22Rv1 (cell line): Measurements from ENCODE around the gene PTPRA.

Experiments
- H3K27ac ChIP-seq: fragments of 450-650 bp; 2 replicates; pipeline ENCODE4 v1.5.1; 2017
- ZFX ChIP-seq: fragments of 450-650 bp; IDR thresholded peaks from 2 replicates; pipeline ENCODE4 v1.6.1; 2017; ENCODE audit warnings: antibody characterized with exemption, borderline replicate concordance
- TF ChIP-seq, protein P1 (sequence below): fragments of 450-650 bp; IDR thresholded peaks from 2 replicates; pipeline ENCODE4 v1.5.1; 2017; ENCODE audit warnings: mild to moderate bottlenecking

Gene PTPRA

DNA sequence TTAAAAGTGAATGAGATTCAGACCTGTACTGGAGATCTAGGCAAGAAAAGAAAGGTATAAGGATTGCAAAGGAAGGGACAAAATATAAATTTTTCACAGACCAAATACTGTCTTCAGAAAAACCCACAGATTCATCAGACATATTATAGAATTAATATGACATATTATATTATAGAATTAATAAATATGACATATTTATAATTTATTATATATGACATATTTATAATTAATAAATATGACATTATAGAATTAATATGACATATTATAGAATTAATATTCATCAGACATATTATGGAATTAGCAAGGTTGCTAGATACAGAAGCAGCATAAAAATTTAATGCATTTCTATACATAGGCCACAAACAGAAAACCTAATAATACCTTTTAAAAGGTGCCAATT lies 125.4 kb downstream of the PTPRA start:
- TF ChIP-seq, protein P1, sequence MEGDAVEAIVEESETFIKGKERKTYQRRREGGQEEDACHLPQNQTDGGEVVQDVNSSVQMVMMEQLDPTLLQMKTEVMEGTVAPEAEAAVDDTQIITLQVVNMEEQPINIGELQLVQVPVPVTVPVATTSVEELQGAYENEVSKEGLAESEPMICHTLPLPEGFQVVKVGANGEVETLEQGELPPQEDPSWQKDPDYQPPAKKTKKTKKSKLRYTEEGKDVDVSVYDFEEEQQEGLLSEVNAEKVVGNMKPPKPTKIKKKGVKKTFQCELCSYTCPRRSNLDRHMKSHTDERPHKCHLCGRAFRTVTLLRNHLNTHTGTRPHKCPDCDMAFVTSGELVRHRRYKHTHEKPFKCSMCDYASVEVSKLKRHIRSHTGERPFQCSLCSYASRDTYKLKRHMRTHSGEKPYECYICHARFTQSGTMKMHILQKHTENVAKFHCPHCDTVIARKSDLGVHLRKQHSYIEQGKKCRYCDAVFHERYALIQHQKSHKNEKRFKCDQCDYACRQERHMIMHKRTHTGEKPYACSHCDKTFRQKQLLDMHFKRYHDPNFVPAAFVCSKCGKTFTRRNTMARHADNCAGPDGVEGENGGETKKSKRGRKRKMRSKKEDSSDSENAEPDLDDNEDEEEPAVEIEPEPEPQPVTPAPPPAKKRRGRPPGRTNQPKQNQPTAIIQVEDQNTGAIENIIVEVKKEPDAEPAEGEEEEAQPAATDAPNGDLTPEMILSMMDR: no peak
- TF ChIP-seq ZFX: no peak

DNA sequence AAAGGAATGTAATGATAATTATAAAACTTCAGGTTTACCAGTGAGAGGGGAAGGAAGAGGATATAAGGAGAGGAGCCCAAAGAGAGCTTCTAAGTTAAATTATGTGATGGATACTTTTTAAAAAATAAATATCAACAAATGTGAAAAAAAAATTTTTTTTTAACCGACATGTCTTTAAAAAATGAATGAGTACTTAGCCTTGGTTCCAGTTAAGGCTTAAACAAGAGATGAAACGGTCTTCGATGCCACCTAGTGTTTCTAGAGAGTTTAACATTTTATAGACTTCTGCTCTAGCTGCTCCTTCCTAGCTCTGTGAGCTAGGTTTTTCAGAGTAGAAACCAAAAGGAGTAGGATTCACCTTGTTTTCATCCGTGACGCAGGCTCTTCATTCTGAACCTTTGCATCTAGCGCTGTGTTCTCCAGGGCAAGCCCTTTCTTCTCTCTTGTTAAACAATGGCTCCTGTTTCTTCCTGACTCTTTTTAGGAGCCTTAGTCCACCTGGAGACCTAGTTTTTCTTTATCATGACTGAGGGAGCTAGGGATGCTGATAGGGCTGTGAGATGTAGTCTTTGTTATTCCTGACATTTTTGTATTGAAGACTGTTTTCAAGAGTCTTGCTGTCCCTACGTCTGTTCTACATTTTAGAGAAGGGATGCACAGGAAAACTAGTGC lies 127.7 kb downstream of the PTPRA start:
- TF ChIP-seq, protein P1: peak; percentile 71
- TF ChIP-seq ZFX: no peak
- H3K27ac ChIP-seq: no peak overlapping the region

More for the DNA sequence above, 125.4 kb downstream of the PTPRA start:
- no peak overlapping the region for H3K27ac ChIP-seq

DNA sequence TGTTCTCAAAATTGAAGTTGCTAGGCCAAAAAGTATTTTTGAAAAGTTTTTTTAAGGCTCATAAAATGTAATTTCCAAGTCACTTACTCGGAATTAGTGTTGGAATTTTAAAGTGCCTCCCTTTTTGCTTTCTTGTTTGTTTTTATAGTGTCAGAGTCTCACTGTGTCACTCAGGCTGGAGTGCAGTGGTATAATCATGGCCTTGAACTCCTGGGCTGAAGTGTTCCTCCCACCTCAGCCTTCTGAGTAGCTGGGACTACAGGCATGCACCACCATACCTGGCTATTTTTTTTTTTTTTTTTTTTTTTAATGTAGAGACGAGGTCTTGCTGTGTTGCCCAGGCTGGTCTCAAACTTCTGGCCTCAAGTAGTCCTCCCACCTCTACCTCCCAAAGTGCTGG lies 130.1 kb downstream of the PTPRA start:
- no peak for TF ChIP-seq ZFX
- TF ChIP-seq, protein P1: no peak
- H3K27ac ChIP-seq: no peak overlapping the region

DNA sequence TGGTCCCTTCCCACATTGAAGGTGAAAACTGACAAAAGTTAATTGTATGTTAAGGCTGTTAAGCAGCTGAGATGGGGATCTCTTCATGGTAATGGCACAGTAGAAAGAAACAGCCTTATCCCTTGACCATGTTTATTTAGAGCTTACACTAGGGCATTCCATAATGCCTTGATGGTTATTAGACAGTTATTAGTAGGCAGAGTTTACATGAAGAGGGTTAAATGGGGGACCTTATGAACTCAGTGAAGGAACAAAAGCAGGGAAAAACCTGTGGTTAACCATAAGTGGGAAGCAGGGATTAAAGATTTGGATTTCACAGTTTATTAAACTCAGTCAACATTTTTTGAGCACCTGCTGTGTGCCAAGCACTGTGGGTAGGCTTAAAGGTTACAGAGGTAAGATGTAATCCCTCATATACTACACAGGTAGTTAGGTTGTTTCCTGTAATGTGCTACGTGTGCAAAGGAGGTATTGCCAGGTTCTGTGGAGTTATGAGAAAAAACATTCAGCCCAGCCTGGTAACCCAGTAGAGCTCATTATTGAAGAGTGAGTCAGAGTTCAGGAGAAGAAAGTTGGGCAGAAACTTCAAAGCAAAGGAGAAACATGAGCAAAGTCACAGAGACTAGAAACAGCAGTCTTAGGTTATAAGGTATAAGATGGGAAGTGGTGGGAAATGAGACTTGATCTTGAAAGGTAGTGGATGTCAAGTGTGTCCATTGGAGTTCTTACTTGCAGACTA lies 137.9 kb downstream of the PTPRA start:
- H3K27ac ChIP-seq: no peak overlapping the region
- TF ChIP-seq ZFX: no peak

DNA sequence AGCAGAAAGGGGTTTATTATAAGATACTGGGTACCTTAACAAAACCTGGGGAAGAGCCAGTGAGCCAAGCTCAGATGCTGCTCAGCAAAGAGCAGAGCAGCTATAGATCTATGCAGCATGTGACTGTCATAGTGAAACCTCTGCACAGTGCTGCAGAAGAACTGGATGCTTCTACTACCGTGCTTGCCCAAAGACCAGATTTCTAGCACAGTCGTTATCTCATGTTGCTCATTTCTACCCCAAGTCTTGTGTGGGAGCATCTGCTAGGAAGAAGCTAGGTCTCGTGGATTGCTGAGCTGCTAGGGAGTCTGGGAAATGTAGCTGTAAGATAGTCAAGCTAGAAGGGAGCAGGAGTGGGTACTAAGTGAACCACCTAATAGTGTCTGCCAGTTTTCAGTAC lies 138.5 kb downstream of the PTPRA start:
- no peak for TF ChIP-seq ZFX
- TF ChIP-seq, protein P1: no peak

DNA sequence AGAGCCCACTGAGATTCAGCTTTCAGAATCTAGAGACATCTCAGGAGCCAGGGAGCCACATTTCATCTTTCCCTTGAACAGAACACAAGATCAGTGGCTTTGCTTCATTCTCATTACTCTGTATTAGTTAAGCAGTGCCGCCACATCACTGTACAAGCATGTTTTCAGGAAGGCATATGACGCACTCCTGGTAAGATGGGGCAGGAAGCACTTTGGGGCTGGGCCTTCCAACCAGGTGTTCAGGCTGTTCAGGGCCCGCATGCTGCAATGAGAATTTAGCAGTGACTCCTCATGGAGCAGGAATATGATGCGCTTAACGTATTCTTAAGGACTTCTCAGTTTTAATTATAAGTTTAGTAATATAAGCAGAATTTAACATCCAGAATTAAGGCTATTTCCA lies 140.5 kb downstream of the PTPRA start:
- TF ChIP-seq ZFX: no peak
- TF ChIP-seq, protein P1: no peak
- no peak overlapping the region for H3K27ac ChIP-seq

More for the DNA sequence above, 138.5 kb downstream of the PTPRA start:
- no peak overlapping the region for H3K27ac ChIP-seq

DNA sequence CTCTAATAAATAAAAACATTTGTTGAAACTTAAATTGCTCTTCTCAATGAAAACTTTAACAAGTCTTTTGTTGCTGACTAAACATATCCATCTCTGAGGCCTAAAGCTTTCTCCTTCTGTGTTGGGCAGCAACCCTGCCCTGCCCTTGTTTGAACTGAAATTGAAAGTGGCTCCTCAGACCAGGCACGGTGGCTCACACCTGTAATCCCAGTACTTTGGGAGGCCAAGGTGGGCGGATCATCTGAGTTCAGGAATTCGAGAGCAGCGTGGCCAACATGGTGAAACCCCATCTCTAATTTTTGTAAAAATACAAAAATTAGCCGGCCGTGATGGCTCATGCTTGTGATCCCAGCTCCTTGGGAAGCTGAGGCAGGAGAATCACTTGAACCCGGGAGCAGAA lies 140.9 kb downstream of the PTPRA start:
- H3K27ac ChIP-seq: no peak overlapping the region
- no peak for TF ChIP-seq ZFX
- TF ChIP-seq, protein P1: no peak
